CD4-positive, alpha-beta T cell treated with Interleukin-6 at 100 ng/mL for 8 hours (primary cell): ENCODE measurements around the gene ANO9.
A peak's percentile ranks its signal among the peaks of the same experiment; 100 is the strongest.
"Not testable (repeated sequence)": the region's sequence is repeated elsewhere in the genome, so short reads cannot be mapped to it uniquely, and the experiment has no call there.

Experiments used
- DNase-seq: peaks from one replicate; pipeline ENCODE4 v3.0.0-alpha.2; 2020; ENCODE audit warnings: mixed read lengths, low spot score

Gene ANO9

DNA sequence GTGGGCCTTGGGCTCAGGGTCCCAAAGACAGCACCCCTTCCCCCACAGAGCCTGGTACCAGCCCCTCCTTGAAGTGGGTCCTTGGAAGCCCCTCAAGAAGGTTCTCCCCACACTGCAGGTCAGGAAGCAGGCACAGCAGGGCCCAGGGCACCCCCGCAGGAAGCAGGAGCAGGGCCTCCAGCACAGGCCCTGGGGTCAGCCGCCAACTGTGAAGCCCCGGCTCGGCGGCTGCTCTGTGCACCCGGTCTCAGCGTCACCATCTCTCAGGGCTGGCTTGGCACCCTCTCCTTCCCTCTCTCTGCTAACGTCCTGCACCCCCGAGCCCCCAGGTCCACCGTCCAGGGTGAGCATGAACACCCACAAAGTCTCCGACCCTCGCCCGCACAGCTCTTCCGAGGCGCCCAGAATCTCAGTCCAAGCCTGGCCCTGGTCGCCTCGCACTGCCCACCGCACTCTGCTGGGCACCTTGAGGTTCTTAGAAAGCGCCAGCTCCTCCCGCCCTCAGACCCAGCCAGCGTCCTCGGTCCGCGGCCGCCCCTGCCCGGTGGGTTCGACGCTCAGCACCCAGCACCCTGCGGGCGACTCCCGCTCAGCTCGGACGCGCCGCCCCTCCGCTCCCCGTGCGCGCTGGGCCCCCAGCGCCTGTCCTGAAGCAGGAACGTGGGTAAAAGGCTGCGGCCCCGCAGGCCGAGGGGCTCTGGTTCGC is 25.6 kb downstream of the ANO9 start:
- DNase-seq: no peak

DNA sequence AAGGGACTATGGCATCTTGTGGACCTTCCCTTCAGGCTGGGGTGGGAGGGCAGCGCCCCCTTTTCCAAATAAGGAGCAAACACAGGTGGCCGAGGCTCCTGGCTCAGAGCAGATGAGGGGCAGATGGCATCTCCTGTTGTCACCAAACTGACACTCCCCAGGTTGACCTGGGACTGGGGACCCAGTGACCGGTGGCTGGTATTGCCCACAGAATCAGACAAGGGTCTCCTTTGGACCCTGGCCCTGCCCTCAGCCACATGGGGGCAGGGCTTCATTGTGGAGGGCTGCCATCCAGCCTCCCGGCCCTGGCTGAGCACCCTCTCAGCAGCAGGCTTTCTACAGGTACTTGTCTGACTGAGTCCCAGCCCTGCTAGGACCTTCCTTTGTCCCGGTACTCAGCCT is 26.2 kb downstream of the ANO9 start:
- no peak for DNase-seq

DNA sequence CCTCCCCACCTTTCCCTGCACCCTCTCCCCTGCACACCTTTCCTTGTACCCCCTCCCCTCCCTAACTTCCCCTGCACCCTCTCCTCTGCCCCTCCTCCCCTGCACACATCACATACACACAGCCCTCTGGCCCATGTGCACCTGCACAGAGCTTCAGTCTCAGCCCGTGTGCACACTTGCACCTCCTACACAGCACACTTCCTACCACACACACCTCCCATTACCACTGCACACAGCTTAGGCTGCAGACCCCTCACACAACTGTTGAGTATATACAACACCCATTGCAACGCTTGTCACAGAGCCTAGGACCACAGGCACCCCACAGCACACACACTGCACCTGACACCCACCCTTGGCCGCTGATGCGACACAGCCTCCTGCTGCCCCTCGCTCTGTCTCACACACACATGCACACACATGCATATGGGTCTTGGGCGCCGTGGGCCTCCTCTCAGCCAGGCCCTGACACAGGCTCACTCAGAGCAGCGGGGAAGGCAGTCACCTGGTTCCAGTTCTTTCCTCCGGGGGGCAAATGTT is 27.4 kb downstream of the ANO9 start:
- no peak for DNase-seq

DNA sequence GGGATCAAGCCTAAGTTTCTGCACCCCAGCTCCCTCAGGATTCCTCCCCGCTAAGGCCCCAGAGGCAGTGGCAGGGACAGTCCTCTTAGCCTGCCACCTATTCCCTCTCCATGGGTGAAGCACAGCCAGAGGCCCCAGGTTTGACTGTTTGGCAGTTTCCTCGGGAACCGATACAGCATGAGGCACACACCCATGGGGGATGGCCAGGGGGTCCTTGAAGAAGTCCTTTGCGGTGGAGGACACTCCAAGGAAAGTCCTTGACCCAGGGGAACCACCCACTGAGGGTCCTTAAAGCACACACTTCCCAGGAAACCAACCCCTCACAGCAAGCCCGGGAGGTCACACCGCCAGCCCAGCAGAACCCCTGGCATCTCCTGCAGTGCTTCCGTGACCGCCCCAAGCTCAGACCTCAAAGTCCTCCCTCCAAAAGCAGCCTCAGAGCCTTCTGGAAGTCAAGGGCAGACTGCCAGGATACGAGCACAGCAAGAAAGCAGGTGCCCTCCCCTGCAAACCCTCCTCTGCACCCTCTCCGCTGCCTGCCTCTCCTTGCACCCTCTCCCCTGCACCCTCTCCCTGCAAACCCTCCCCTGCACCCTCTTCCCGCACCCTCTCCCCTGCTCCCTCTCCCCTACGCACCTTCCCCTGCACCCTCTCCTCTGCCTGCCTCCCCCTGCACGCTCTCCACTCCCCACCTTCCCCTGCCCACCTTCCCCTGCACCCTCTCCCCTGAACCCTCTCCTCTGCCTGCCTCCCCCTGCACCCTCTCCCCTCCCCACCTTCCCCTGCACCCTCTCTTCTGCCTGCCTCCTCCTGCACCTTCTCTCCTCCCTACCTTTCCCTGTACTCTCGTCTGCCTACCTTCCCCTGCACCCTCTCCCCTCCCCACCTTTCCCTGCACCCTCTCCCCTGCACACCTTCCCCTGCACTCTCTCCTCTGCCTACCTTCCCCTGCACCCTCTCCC is 28.4 kb downstream of the ANO9 start:
- peak; percentile 42 for DNase-seq

DNA sequence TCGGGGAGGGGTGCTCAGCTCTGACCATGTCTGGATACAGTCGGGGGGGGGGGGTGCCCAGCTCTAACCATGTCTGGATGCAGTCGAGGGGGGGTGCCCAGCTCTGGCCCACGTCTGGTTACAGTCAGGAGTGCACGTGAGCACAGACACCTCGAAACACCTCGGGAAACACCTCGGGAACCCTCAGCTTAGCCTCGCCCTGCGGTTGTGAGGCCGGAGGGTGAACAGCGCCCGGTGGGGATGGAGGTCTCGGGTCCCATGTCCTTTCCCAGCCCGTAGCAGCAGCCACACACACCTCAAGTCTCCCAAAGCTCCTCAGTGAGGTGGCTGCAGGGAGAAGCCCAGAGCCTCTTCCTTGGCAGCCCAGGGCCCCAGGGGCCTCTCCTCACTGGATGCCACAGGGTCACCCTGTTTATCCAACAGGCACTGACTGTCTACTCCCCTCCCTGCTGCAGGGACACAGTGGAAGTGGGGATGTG is 29.1 kb downstream of the ANO9 start:
- no peak for DNase-seq

DNA sequence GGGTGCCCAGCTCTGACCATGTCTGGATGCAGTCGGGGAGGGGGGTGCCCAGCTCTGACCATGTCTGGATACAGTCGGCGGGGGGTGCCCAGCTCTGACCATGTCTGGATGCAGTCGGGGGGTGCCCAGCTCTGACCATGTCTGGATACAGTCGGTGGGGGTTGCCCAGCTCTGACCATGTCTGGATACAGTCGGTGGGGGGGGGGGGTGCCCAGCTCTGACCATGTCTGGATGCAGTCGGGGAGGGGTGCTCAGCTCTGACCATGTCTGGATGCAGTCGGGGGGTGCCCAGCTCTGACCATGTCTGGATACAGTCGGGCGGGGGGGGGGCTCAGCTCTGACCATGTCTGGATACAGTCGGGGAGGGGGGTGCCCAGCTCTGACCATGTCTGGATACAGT is 30.3 kb downstream of the ANO9 start:
- not testable (repeated sequence) for DNase-seq

DNA sequence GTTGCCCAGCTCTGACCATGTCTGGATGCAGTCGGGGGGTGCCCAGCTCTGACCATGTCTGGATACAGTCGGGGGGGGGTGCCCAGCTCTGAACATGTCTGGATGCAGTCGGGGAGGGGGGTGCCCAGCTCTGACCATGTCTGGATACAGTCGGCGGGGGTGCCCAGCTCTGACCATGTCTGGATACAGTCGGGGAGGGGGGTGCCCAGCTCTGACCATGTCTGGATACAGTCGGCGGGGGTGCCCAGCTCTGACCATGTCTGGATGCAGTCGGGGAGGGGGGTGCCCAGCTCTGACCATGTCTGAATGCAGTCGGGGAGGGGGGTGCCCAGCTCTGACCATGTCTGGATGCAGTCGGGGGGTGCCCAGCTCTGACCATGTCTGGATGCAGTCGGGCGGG is 31.1 kb downstream of the ANO9 start:
- DNase-seq: not testable (repeated sequence)

DNA sequence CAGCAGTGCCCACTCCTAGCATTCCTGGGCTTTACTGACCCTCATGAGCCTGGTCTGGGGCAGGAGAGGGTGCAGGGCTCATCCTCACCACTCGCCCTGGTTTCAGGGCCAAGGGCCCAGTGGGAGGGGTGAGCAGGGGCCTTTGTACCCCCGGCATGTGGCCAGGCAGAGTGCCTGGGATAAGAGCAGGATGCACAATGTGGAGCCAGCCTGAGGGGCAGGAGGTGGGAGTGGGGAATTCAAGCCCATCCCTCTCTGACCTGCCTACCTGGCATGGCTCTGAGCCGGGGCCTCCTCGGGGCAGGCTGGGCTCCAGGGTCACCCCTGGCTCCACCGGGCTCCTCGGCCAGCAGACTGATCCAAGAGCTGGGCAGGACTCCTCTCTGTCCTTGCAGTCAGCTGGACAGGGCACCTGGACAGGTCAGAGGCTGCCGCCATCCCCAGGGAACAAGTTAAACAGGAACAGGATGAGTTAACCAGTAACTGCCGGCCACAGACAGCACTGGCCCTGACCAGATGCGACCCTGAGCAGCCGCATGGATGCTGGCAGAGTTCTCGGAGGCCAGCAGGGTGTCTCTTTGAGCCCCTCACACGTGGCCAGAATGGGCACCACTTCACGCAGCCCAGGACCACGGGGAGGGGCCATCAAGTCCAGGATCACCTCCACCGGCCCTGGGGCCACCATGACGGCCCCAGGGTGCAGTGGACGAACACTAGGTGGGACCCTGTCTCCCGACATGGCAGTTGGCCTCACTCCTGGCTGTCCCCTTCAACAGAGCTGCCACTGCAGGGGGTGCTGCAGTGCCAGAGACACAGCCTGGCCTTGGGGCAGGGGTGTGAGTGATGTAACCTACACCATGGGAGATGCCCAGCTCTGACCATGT is 32.0 kb downstream of the ANO9 start:
- no peak for DNase-seq

DNA sequence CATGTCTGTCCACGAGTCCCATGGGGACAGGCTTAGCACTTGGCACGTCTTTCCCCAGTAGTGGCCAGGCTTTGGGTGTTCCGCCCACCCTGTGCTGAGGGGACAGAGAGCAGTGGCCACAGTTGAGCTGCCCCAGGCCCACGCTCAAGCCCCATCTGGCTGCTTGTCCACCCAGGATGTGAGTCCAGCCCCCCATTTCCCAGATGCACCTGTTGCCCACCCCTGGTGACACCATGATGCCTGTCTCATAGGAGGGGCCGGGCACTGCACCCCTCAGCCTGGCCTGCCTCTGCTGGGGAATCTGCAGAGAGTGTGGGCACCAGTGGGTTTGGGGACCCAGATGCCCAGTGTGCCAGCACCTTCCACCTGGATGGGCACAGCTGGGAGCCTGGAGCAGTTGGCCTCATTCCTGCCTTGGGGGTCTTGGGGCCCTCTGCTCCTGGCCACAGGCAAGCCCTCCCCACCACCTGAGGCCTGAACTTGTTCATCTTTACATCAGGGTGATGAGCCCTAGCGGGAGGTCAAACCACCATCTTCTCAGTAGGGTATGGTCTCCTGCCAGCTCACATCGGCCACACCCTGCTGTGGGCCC is 32.7 kb downstream of the ANO9 start:
- DNase-seq: no peak

DNA sequence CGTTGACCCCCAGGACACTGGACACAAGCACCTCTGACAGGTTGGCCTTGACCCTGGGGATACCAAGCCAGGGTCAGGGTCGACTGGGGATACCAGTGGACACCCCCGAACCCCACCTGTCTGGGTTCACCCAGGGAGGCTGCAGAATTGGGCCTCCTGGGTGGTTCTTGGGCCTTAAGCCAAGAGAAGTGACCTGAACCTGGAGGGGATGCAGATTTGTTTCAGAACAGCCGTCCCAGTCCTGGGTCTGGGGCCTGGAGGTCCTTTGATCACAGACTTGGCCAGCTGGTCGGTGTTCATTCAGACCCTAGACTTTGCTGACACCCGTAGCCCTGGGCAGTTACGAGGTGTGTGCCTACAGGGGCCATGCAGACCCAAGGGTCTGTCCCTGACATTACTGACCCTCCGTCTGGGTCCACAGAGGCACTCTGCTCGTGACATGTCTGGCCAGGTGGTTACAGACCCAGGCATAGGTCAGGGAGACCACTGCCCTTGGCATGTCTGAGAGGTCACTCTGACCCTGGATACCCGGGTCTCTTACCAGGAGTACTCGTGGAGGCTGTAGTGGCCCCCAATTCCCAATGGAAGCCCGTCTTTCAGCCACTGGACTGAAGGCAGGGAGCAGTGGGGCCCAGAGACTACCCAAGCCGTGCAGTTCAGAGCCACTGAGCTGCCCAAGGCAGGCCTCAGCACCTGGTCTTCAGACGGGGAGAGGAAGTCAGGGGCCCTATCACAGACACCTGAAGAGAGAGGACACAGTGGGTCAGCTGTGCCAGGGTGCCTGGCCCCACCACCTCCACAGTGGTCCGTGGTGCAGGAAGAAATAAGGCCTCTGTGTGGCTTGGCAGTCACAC is 33.4 kb downstream of the ANO9 start:
- no peak for DNase-seq

DNA sequence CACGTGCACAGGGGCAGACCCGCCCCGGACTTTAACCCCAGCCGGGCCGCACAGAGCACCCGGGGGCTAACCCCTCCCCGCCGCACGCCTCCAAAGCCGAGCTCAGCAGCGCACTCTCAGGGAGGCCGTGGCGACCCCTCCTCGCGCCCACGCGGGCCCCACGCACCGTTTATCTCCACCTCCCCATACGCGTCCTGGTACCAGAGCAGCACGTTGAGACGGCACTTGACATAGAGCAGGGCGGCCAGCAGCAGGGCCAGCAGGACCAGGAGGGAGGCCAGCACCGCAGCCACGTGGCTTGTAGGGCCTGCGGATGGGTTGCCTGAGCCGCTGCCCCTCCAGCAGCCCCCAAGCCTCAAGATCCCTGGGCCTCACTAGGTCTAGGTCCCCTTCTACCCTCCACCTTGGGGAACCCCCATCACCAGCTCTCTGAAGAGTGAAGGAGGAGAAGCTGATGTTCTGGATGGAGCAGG is 34.1 kb downstream of the ANO9 start:
- DNase-seq: no peak

DNA sequence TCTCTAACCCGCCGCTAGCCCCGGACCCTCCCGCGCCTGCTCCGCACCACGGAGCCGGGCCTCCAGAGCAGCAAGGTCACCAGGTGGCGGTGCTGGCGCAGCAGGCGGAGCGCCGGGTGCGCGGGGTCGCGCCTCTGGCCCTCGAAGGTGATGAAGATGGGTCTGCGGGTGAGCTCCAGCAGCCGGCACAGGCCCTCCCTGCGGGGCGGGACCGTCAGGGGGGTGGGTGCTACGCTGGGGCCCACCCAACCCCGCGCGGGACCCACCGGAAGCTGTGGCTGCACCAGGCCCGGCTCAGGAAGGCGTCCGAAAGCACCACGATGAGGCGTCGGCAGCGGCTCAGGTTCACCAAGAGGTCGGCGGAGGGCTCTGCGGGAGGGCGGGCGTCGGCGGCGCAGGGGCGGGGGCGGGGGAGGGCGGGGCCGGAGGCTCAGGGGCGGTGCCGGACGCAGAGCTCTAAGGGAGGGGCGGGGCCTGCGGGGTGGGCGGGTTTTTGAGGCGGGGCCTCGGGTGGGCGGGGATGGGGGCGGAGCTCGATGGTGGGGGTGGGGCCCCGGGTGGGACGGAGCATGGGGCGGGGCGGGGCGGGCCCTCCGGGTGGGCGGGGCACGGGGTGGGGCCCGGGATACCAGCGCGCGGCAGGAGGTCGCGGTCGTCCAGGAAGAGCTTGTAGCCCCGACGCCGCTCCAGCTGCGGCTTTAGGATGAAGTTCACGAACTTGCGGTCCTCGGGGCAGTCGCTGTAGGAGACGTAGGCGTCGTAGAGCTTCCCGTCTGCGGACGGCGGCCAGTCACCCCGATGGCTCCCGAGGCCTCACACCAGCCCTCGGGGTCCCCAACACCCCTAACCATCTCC is 34.8 kb downstream of the ANO9 start:
- peak; percentile 93 for DNase-seq

DNA sequence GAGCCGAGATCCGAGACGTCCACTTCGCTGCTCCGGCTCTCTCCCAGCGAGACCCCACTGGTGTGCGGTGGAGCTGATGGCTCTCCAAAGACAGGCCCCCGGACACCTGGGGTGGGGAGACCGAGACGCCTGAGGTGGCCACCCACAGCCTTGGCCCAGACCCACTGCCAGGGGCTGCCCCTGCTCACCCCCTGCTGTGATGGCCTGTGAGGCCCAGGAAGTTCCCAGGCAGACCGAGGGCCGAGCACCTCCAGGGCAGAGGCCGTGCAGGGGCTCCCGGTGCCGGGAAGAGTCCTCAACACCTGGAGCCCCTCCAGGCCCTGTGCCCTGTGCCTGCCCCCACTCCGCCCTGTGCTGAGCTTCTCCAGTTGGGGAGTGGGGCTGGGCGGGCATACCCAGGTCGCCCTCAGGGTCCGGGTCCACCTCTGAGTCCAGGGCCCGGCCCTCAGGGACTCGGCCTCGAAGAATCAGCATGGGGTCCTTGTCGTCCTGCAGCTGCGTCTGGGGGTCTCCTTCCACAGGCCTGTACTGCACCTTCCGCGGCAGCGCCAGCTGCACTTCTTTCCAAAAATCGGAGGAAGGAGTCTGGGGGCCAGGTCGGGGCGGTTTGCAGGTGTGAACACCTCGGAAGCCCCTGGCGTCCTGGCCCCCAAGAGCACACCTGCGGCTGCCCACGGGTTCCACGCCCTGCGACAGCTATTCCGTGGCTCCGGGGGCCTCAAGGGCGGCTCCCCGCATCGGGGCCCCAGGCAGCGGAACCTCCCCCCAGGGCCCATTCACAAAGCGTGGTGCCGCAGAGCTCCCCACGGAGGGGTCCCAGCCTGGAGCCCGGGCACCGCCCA is 35.6 kb downstream of the ANO9 start:
- DNase-seq: no peak

DNA sequence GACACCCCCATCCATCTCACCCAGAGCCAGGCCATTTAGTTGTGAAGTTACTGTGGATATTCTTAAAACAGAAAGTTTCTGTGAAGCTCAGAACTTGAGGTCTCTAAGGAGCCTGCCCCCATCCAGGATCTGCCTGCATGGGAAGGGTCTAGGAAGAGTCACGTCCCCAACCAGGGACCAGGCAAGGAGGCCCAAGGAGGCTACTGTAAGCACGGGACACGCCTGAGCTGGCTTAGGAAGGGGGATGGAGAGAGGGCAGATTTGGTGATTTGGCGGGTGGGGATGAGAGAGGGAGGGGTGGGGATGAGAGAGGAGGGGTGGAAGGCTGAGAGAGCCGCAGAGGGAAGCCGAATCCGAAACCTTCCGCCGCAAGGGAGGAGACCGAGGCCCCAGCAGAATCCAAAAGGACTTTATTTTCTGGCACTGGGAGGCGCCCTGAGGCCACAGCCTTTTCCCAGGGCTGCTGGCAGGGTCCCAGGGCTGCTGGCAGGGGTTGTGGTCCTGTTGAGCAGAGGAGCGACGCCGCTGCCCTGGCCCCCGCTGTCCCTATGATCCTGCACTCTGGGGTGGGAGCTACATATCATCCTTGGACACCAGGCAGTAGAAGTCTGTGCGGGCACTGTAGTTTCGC is 36.4 kb downstream of the ANO9 start:
- DNase-seq: no peak

DNA sequence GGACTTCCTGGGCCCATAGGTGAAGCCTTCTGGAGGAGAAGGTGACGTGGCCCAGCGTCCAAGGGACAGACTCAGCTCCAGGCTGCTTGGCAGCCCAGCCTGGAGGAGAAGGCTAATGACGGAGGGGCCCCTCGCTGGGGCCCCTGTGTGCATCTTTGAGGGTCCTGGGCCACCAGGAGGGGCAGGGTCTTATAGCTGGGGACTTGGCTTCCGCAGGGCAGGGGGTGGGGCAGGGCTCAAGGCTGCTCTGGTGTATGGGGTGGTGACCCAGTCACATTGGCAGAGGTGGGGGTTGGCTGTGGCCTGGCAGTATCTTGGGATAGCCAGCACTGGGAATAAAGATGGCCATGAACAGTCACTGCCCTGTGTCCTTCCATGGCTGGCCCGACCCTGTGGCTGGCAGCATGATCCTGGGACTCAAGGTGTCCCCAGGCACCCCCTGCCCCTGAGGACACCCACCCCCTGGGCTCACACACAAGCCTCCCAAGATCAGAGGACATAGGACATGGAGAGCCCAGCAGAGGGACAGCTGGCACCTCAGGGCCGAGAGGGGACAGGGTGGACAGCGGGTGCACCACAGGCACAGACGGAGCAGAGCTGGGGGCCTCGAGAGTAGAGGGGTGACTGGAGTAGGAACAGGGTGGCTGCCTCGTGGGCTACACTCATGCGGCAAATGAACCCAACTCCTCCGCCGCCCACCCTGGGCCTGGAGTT is 37.1 kb downstream of the ANO9 start:
- no peak for DNase-seq

DNA sequence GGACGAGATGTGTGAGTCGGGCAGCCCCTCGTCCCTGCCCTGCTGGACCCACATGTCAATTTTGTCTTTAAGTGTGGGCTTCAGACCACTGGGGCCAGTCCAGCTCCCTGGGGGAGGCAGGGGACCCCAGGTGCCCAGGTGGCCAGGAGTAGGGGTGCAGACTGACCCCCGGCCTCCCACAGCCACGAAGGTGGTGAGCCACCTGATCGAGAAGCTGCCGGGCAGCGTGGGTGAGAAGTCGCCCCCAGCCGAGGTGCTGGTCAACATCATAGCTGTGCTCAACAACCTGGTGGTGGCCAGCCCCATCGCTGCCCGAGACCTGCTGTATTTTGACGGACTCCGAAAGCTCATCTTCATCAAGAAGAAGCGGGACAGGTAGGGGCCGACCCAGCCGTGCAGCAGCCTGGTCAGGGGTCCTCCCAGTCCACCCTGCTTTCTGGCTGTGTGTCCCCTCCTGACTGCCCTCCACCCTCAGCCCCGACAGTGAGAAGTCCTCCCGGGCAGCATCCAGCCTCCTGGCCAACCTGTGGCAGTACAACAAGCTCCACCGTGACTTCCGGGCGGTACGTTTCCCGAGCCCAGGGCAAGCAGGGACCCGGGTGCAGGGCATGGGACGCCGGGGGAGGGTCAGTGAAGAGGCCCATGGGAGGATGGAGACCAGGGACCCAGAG is 37.9 kb downstream of the ANO9 start:
- no peak for DNase-seq
